Caco-2 (cell line): Measurements from ENCODE around the gene CDH11. TPM values are rescaled to one million over a fixed set of nuclear protein-coding genes. Genes with fewer than 3 reads are reported as not detected.

Experiments
- BruUV-seq: library from RNA; stranded (reverse); fragments of 400-500 nt; replicated peaks from 2 replicates; lab custom pipeline; 2021; lab: Mats Ljungman, UMichigan
- CTCF ChIA-PET: fragments of 300-600 bp; sonication (Branson Sonifier 250); formaldehyde crosslinking; loops from one replicate; lab custom pipeline; 2022; ENCODE audit warnings: antibody characterized with exemption; lab: Charles Lee
- POLR2A ChIA-PET: fragments of 300-600 bp; sonication (Branson Sonifier 250); formaldehyde crosslinking; loops from one replicate; lab custom pipeline; 2022; ENCODE audit warnings: antibody characterized with exemption; lab: Charles Lee
- DNase-seq, 2 experiments: peaks; one replicate each; pipeline versions ENCODE4 v3.0.0 to v3.0.0-alpha.2; 2020 to 2022
- H3K27me3 ChIP-seq: replicated peaks from 2 replicates; pipeline ENCODE4 v1.6.0; 2011; ENCODE audit warnings: low read length; ENCODE audit not compliant: control insufficient read depth, insufficient read depth
- H3K36me3 ChIP-seq: 2 replicates; pipeline ENCODE4 v1.5.1; 2011; ENCODE audit warnings: low read length; ENCODE audit not compliant: control insufficient read depth, insufficient read depth
- H3K4me1 ChIP-seq: fragments of 250-450 bp; sonication (Bioruptor Pico); 2 replicates; pipeline ENCODE4 v1.5.1; 2020; ENCODE audit warnings: mild to moderate bottlenecking
- H3K4me3 ChIP-seq: 2 replicates; pipeline ENCODE4 v1.5.1; 2011; ENCODE audit warnings: low read depth, mild to moderate bottlenecking, control low read depth, low read length
- H3K9me3 ChIP-seq: fragments of 250-450 bp; sonication (Bioruptor Pico); 2 replicates; pipeline ENCODE4 v1.5.1; 2020; ENCODE audit warnings: mild to moderate bottlenecking, moderate library complexity
- H3K27ac Mint-ChIP-seq: one replicate; pipeline ENCODE4 v1.8.0; 2022; ENCODE audit warnings: mixed read lengths; ENCODE audit not compliant: unreplicated experiment
- H3K27me3 Mint-ChIP-seq: one replicate; pipeline ENCODE4 v1.8.0; 2022; ENCODE audit warnings: mixed read lengths; ENCODE audit not compliant: insufficient read depth, unreplicated experiment
- H3K36me3 Mint-ChIP-seq: one replicate; pipeline ENCODE4 v1.8.0; 2022; ENCODE audit warnings: mild to moderate bottlenecking, mixed read lengths; ENCODE audit not compliant: insufficient read depth, unreplicated experiment
- H3K4me1 Mint-ChIP-seq: one replicate; pipeline ENCODE4 v1.8.0; 2022; ENCODE audit warnings: low read depth, mixed read lengths; ENCODE audit not compliant: unreplicated experiment
- H3K4me3 Mint-ChIP-seq: one replicate; pipeline ENCODE4 v1.8.0; 2022; ENCODE audit warnings: mild to moderate bottlenecking, moderate library complexity, mixed read lengths; ENCODE audit not compliant: unreplicated experiment
- H3K9me3 Mint-ChIP-seq: one replicate; pipeline ENCODE4 v1.8.0; 2022; ENCODE audit warnings: mixed read lengths; ENCODE audit not compliant: unreplicated experiment
- CTCF ChIP-seq, 2 experiments: fragments of 200-600 bp in 1 of 2; IDR thresholded peaks; 1 replicate in 1 of 2; 2 replicates in 1 of 2; pipeline versions ENCODE4 v1.5.1 to v1.8.0; 2011 to 2022; ENCODE audit warnings: antibody characterized with exemption in 1 of 2, control low read depth in 1 of 2, inconsistent platforms in 1 of 2, low read depth in 1 of 2, low read length in 1 of 2, mild to moderate bottlenecking in 1 of 2, moderate library complexity in 1 of 2; ENCODE audit not compliant: insufficient read depth in 1 of 2, severe bottlenecking in 1 of 2, unreplicated experiment in 1 of 2
- intact Hi-C: fragments of 100-400 bp; cut with micrococcal nuclease; formaldehyde crosslinking; loops from one replicate; pipeline ENCODE4 v1.10.0; 2022; ENCODE audit not compliant: unreplicated experiment
- total RNA-seq: library from RNA; stranded (reverse); gene quantifications from 2 replicates; pipeline ENCODE4 v1.2.3, GENCODE V29; 2022

CDH11 gene
- total RNA-seq, 1 experiment from 2014 or later, result not detected

DNA sequence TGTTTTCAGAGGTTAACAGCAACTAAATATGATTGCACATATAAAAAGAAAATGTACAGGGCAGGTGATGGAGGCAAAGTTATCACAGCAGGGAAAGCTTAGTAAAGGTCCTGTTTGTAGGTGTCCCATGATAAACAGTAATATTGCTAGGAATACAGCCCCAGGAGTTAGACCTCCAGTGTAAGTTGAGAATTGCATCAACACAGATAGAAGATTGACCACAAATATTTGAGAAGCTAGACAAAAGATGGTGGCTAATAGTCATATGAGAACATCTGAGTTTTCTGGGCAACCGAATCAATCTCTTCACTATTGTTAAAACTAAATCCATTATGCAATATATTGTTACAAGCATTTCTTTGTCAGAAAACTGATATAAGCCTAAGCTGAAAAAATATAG, 152.6 kb downstream of the CDH11 start:
- Mint-ChIP-seq H3K36me3 (no peaks in the 10 kb centered on the region), H3K4me1 (no peaks in the 10 kb centered on the region), H3K9me3 (no peaks in the 10 kb centered on the region), H3K4me3 (no peak overlapping the region), H3K27me3 (peaks cover 7% of the 10 kb centered on the region), H3K27ac (no peak overlapping the region)
- POLR2A ChIA-PET, result no interaction called here
- DNase-seq, result no peak
- H3K36me3 ChIP-seq, result no peaks in the 10 kb centered on the region
- no peaks in the 10 kb centered on the region for H3K9me3 ChIP-seq
- H3K4me1 ChIP-seq, result no peaks in the 10 kb centered on the region
- no peak for TF ChIP-seq CTCF (IDR thresholded peaks at IDR 0.05; ENCODE audit: insufficient read depth in 1 of 2, low read depth in 1 of 2, low read length in 1 of 2, severe bottlenecking in 1 of 2, unreplicated experiment in 1 of 2)
- CTCF ChIA-PET, result interaction anchor here (0.6 kb wide), 1 partner anchor 208 kb away, joined by 3 read pairs; no protein-coding TSS in a partner anchor
- intact Hi-C loops, result no loop called here
- no peaks in the 10 kb centered on the region for H3K27me3 ChIP-seq
- BruUV-seq, result no TSS peak
- H3K4me3 ChIP-seq, result no peak overlapping the region

- H3K27me3 Mint-ChIP-seq, result peaks cover 5% of the 10 kb centered on the region
- Histone ChIP-seq H3K27me3 (no peaks in the 10 kb centered on the region), H3K36me3 (no peaks in the 10 kb centered on the region), H3K4me1 (no peaks in the 10 kb centered on the region), H3K4me3 (no peak overlapping the region), H3K9me3 (no peaks in the 10 kb centered on the region)
- no peak for TF ChIP-seq CTCF (IDR thresholded peaks at IDR 0.05; ENCODE audit: insufficient read depth in 1 of 2, low read depth in 1 of 2, low read length in 1 of 2, severe bottlenecking in 1 of 2, unreplicated experiment in 1 of 2)
- no peak for DNase-seq
- H3K4me1 Mint-ChIP-seq, result no peaks in the 10 kb centered on the region
- no TSS peak for BruUV-seq
- H3K27ac Mint-ChIP-seq, result no peak overlapping the region
- no peak overlapping the region for H3K4me3 Mint-ChIP-seq
- H3K9me3 Mint-ChIP-seq, result no peaks in the 10 kb centered on the region
- intact Hi-C loops, result no loop called here
- ChIA-PET CTCF (interaction anchor here (0.6 kb wide), 1 partner anchor 209 kb away, joined by 3 read pairs; no protein-coding TSS in a partner anchor), POLR2A (no interaction called here)
- H3K36me3 Mint-ChIP-seq, result no peaks in the 10 kb centered on the region
These were observed 153.3 kb downstream of the CDH11 start for GRCh38 chr16:64968539-64968938.

GRCh38 chr16:64964126-64964540, 157.7 kb downstream of the CDH11 start:
- no peaks in the 10 kb centered on the region for H3K36me3 Mint-ChIP-seq
- Histone ChIP-seq H3K27me3 (no peaks in the 10 kb centered on the region), H3K4me1 (no peaks in the 10 kb centered on the region), H3K9me3 (no peaks in the 10 kb centered on the region), H3K4me3 (no peak overlapping the region), H3K36me3 (no peaks in the 10 kb centered on the region)
- H3K4me3 Mint-ChIP-seq, result no peak overlapping the region
- BruUV-seq, result no TSS peak
- TF ChIP-seq CTCF (IDR thresholded peaks at IDR 0.05; ENCODE audit: insufficient read depth in 1 of 2, low read depth in 1 of 2, low read length in 1 of 2, severe bottlenecking in 1 of 2, unreplicated experiment in 1 of 2), result no peak
- H3K27me3 Mint-ChIP-seq, result peaks cover 5% of the 10 kb centered on the region
- no peaks in the 10 kb centered on the region for H3K4me1 Mint-ChIP-seq
- no peak overlapping the region for H3K27ac Mint-ChIP-seq
- intact Hi-C loops, result no loop called here
- H3K9me3 Mint-ChIP-seq, result no peaks in the 10 kb centered on the region
- ChIA-PET POLR2A (no interaction called here), CTCF (no interaction called here)
- no peak for DNase-seq
